ENCODE measurements around the gene NCAPD2.
A peak's percentile ranks its signal among the peaks of the same experiment; 100 is the strongest.
"Not testable (repeated sequence)": the region's sequence is repeated elsewhere in the genome, so short reads cannot be mapped to it uniquely, and the experiment has no call there.

Gene NCAPD2

DNA sequence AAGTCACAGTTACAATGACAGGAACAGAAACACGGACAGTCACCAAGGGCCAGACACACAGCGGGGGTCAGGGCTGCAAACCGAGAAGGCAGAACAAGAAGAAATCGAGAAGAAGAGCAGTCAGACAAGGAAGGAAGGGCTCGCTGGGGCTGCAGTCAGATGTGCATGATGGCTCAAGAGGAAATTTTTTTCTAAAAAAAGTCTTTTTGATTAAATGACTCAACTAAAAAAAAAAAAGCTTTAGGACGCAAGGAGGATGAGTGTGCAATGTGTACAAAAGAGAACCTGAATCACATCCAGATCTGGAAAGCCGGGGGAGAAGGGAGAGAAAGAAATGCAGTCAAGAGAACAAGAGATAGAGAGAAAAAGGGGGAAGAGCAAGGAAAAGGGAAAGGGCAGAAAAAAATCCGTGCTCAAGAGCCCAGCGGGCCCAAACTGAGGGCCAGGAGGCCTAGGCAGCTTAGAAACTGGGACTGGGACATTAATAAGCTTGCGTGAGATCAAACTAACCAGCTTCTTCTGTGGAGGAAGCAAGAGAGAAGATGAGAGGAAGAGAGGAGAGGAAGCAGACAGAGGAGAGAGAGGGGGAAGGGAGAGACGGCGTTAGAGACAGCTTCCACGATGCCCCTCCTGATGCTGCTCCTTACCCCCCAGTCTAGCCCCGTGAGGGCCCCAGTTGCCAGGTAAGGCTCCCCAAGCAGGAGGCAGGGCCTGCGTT is 55.2 kb downstream of the NCAPD2 start:
- no peak for DNase-seq (ENCODE audit: low read depth in 2 of 2)

GRCh38 chr12:6549684-6550151 is 55.8 kb downstream of the NCAPD2 start:
- DNase-seq (ENCODE audit: low read depth in 2 of 2), result no peak

- no peak for DNase-seq (ENCODE audit: low read depth in 2 of 2)
These were observed 56.6 kb downstream of the NCAPD2 start for GRCh38 chr12:6550294-6551062.

DNA sequence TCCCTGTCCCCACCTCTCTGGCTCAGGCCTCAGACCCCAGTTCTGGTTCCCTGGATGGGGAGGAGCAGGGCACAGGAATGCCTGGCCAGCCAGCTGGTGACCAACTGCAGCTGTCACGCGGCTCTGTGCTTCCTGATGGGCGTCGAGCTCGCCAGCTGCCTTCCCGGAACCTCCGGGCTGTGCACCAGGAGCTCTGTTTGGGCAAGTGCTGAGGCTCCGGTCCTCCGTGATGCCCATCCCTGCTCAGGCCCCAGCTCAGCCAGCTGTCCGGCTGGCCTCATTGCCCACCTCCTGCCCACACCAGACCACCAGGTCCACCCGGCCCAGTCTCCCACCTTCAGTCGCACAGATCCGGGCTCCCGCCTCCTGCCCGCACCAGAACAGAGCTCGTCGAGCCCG is 57.2 kb downstream of the NCAPD2 start:
- DNase-seq (ENCODE audit: low read depth in 2 of 2), result no peak

DNA sequence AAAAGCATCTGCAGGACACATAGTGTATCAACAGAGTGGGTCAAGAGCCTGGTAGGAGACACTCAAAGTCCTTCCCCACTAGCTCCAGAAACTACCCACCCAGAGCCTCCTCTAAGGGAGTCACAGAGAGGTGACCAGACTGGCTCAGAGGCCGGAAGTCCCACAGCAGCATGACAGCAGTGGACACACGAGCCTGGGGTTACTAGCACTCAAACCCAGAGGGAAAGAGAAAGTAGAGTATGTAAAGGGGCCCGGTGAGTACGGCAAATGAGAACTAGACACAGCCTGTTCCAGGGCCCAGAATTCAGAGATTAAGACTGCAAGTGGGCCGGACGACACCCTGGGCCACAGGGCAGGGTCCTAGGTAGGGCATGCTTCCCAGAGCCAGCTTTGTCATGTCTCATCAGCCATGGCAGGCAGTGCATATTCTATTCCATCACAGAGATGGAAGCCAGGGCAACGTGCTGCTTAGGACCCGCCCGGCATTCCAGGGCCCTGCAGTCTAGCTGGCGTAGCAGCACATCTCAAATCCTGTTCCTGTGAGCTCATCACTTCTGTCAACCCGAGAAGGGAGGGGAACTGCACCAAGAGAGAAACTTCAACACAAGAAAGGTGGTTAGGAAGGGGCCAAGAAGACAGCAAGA is 57.7 kb downstream of the NCAPD2 start:
- no peak for DNase-seq (ENCODE audit: low read depth in 2 of 2)

- DNase-seq (ENCODE audit: low read depth in 2 of 2), result no peak
These were observed 58.2 kb downstream of the NCAPD2 start for GRCh38 chr12:6552140-6552551.

DNA sequence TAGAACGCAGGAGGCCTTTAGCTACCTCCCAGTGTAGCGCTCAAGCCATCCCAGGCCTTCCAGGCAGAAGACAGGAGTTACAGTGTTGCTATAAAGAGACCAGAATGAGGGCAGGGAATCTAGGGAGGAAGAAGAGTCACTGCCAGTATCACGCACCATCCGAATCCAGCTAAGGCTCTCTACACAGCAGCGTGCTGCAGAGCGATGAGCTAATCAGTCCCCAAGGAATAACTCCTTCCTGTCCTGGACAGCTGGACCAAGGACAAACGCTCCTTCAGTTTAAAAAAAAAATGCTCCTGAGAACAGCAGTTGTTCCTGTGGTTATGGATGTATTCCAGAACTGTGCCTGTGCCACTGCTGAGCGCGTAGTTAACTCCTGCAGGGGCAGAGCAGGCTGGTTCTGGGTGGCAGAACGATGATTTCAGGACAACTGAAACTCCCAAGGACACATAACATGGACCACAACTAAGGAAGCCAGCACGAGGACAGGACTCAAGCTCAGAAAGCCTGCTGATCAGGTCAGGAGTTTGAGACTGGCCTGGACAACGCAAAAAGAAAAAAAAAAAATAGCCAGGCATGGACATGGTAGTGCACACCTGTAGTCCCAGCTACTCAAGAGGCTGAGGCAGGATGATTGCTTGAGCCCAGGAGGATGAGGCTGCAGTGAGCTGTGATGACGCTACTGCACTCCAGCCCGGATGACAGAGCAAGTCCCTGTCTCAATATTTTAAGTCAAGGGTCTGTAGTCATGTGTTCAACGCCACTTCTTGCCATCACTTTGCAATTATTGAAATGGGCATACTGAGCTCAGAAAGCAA is 59.4 kb downstream of the NCAPD2 start:
- no peak for DNase-seq (ENCODE audit: low read depth in 2 of 2)

GRCh38 chr12:6554168-6555017 is 60.5 kb downstream of the NCAPD2 start:
- DNase-seq (ENCODE audit: low read depth in 2 of 2), result peak in 1 of 2 donors; percentile 64

GRCh38 chr12:6555018-6555691 is 61.3 kb downstream of the NCAPD2 start:
- no peak for DNase-seq (ENCODE audit: low read depth in 2 of 2)

DNA sequence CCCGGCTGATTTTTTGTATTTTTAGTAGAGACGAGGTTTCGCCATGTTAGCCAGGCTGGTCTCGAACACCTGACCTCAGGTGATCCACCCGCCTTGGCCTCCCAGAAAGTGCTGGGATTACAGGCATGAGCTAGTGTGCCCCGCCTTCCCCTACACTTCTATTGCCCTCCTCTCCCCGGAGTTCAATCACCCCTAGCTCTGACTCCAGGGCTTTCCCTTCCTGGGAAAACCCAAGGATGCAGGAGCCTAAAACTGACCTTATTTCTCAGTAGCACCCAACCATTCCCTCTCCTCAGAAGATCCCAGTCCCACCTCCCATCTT is 62.6 kb downstream of the NCAPD2 start:
- DNase-seq (ENCODE audit: low read depth in 2 of 2), result not testable (repeated sequence)

DNA sequence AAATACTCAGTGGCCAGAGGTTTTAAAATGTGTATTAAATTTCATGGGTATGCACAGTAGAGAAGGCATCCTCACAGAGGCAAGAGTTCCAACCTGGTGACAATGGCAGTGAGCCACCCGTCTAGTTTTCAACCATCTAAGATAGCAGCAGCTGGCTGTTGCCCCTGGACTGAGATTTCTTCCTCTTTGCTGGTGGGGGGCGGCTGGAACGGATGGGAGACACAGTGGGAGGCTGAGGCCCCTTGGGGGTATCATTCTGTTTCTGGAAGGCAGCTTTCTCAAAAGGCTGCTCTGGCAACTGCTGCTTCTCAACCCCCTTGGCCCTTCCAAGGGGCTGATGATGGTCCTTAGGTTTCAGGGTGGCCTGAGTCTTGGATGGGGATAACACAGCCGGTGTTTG is 63.0 kb downstream of the NCAPD2 start:
- DNase-seq (ENCODE audit: low read depth in 2 of 2), result no peak

DNA sequence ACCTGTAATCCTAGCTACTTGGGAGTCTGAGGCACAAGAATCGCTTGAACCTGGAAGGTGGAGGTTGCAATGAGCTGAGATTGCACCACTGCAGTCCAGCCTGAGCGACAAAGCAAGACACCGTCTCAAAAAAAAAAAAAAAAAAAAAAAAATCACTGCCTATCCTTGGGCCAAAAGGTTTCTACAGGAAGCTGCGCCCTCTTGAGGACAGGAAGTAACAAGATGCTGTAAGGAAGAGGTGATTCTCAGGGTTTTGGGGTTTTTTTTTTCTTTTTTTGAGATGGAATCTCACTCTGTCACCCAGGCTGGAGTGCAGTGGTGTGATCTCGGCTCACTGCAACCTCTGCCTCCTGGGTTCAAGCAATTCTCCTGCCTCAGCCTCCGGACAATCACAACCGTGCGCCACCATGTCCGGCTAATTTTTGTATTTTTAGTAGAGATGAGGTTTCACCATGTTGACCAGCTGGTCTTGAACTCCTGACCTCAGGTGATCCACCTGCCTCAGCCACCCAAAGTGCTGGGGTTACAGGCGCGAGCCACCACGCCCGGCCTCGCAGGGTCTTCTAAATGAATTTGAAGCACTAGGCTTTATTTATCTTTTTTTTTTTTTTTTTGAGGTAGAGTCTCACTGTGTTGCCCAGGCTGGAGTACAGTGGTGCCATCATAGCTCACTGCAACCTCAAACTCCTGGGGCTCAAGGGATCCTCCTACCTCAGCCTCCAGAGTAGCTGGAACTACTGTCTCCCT is 64.3 kb downstream of the NCAPD2 start:
- not testable (repeated sequence) for DNase-seq (ENCODE audit: low read depth in 2 of 2)

DNA sequence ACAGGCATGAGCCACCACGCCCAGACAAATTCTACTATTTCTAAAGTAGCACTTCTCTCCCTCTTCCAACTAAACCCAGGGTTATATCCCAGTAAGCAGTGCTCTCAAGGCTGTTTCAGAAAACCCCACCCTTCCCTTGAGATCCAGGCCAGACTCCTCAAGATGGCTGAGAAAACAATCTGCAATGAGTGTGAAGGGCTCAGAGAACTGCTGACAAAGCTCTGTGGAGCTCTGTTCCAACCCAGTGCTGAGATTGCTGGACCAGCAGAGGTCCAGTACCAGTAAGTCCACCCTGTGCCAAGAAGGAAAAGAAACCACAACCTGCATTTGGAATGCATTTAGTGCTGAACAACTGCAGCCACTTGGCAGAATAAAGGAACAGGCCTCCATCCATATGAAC is 65.6 kb downstream of the NCAPD2 start:
- no peak for DNase-seq (ENCODE audit: low read depth in 2 of 2)

DNA sequence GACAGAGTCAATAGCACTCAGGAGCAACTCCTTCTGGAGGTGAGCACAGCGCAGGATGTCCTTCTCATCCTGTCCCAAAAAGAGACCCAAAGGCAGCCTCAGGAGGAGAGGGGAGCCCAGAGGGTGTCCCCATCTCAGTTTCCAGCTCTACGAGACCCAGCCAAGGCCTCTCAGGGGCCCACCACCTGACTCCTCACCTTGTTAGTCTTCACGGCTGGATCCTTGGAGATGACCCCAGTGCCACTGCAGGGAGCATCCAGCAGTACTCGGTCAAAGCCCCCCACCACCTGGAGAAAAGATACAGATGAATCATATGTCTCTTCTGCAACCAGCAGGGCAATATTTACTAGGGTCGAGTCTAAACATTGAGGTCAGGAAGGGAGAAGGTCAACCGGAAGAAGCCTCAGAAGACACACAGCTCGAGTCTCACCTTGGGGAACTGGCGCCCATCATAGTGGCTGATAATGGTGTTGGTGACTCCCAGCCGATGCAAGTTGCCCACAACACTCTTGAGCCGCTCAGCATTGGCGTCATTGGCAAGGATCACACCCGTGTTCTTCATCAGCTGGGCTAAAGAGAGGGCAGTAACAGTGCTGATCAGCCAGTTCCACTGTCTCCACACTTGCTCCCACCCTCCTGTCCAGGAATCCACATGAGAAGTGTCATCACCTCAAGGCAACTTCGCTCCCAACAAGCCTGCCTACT is 66.8 kb downstream of the NCAPD2 start:
- DNase-seq (ENCODE audit: low read depth in 2 of 2), result no peak

GRCh38 chr12:6562881-6563280 is 69.0 kb downstream of the NCAPD2 start:
- DNase-seq (ENCODE audit: low read depth in 2 of 2), result no peak

DNA sequence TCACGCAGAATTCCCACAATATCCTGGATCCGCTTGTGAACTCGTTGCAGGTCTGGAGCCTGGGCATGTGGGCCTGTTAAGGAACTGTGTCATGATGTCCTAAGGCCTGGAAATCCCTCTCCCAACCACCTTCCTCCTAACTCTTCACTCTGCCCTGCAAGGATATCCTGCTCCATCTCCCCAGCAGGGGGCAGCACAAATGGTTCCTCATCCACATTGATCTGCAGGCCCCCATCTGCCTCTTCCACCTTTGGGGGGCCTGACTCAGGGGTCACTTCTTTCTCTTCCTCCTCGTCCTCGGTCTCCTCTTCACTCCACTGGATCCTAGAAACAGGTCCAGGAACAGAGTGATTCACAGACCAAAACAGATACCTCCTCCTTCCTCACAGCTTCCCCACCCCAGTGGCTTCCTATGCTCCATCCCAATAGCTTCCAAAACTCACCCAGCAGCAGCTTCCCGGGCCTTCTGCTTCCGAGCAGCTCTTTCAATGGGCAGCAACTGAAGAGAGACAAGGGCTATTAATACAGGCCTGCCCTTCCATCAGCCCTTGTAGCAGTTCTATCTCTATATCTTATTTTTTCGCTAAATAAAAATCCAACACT is 69.6 kb downstream of the NCAPD2 start:
- DNase-seq (ENCODE audit: low read depth in 2 of 2), result no peak

- DNase-seq (ENCODE audit: low read depth in 2 of 2), result no peak
These were observed 73.3 kb downstream of the NCAPD2 start for GRCh38 chr12:6567112-6567670.

- no peak for DNase-seq (ENCODE audit: low read depth in 2 of 2)
These were observed 75.4 kb downstream of the NCAPD2 start for GRCh38 chr12:6569312-6569711.
